ENCODE measurements around the gene ACTG2. TPM values are rescaled to one million over a fixed set of nuclear protein-coding genes. Genes with fewer than 3 reads are reported as not detected.

The ACTG2 gene
- polyA plus RNA-seq, 1 donor (not counting 4 experiments of a cell fraction or from before 2014, with no cell fraction given): not detected

- dilution Hi-C loops (cut with MboI; ENCODE audit: extremely low pct_ligation_motif_present, low sequenced_read_pairs): no loop called here
Measured at GRCh38 chr2:73906847-73907505, 14.2 kb downstream of the ACTG2 start.

GRCh38 chr2:73907840-73908452 is 15.1 kb downstream of the ACTG2 start:
- TF ChIP-seq EZH2 (IDR thresholded peaks at IDR 0.05; ENCODE audit: low read length) (no peak), CTCF (optimal IDR thresholded peaks at IDR 0.05 in 1 of 3, IDR thresholded peaks at IDR 0.05 in 1 of 3, conservative IDR thresholded peaks at IDR 0.05 in 1 of 3; ENCODE audit: extremely low read depth in 1 of 3, insufficient read depth in 2 of 3, low read length in 3 of 3) (peak in 2 of 3 experiments; percentile 42 to 74)
- Histone ChIP-seq H3K79me2 (ENCODE audit: control insufficient read depth, insufficient read depth, low read length) (no peaks in the 10 kb centered on the region), H3K27ac (ENCODE audit: control insufficient read depth, insufficient read depth, low read length) (no peak overlapping the region), H2AFZ (ENCODE audit: control insufficient read depth, low read length) (no peak overlapping the region), H3K4me3 (ENCODE audit: control insufficient read depth in 2 of 3, extremely low read depth in 1 of 3, insufficient read depth in 2 of 3, low read depth in 1 of 3, low read length in 3 of 3) (no peak overlapping the region), H3K4me2 (ENCODE audit: control insufficient read depth, extremely low read depth, insufficient read depth, low read depth, low read length) (no peak overlapping the region), H4K20me1 (ENCODE audit: control insufficient read depth, extremely low read depth, insufficient read depth, low read length) (no peaks in the 10 kb centered on the region), H3K9me3 (ENCODE audit: control insufficient read depth, low read depth, low read length) (no peaks in the 10 kb centered on the region), H3K9ac (ENCODE audit: control insufficient read depth, extremely low read depth, insufficient read depth, low read length) (no peak overlapping the region), H3K36me3 (ENCODE audit: control insufficient read depth in 2 of 2, extremely low read depth in 1 of 2, insufficient read depth in 2 of 2, low read length in 2 of 2) (no peaks in the 10 kb centered on the region), H3K4me1 (ENCODE audit: control insufficient read depth, extremely low read depth, insufficient read depth, low read length) (no peaks in the 10 kb centered on the region), H3K9me1 (ENCODE audit: control insufficient read depth, extremely low read depth, insufficient read depth, low read length) (no peaks in the 10 kb centered on the region), H3K27me3 (ENCODE audit: control insufficient read depth, extremely low read depth, insufficient read depth, low read length) (no peaks in the 10 kb centered on the region)
- DNase-seq (ENCODE audit: low read depth, low spot score) (no peak), FAIRE-seq (no peak)
- dilution Hi-C loops (cut with MboI; ENCODE audit: extremely low pct_ligation_motif_present, low sequenced_read_pairs): no loop called here

More at GRCh38 chr2:73906847-73907505, 14.2 kb downstream of the ACTG2 start:
- Histone ChIP-seq H3K27me3 (ENCODE audit: control insufficient read depth, extremely low read depth, insufficient read depth, low read length) (no peaks in the 10 kb centered on the region), H3K4me3 (ENCODE audit: control insufficient read depth in 2 of 3, extremely low read depth in 1 of 3, insufficient read depth in 2 of 3, low read depth in 1 of 3, low read length in 3 of 3) (no peak overlapping the region), H3K79me2 (ENCODE audit: control insufficient read depth, insufficient read depth, low read length) (no peaks in the 10 kb centered on the region), H3K9ac (ENCODE audit: control insufficient read depth, extremely low read depth, insufficient read depth, low read length) (no peak overlapping the region), H3K9me1 (ENCODE audit: control insufficient read depth, extremely low read depth, insufficient read depth, low read length) (no peaks in the 10 kb centered on the region), H3K36me3 (ENCODE audit: control insufficient read depth in 2 of 2, extremely low read depth in 1 of 2, insufficient read depth in 2 of 2, low read length in 2 of 2) (no peaks in the 10 kb centered on the region), H4K20me1 (ENCODE audit: control insufficient read depth, extremely low read depth, insufficient read depth, low read length) (no peaks in the 10 kb centered on the region), H3K4me2 (ENCODE audit: control insufficient read depth, extremely low read depth, insufficient read depth, low read depth, low read length) (no peak overlapping the region), H3K9me3 (ENCODE audit: control insufficient read depth, low read depth, low read length) (no peaks in the 10 kb centered on the region), H3K4me1 (ENCODE audit: control insufficient read depth, extremely low read depth, insufficient read depth, low read length) (no peaks in the 10 kb centered on the region), H2AFZ (ENCODE audit: control insufficient read depth, low read length) (no peak overlapping the region), H3K27ac (ENCODE audit: control insufficient read depth, insufficient read depth, low read length) (no peak overlapping the region)
- TF ChIP-seq EZH2 (IDR thresholded peaks at IDR 0.05; ENCODE audit: low read length) (no peak), CTCF (optimal IDR thresholded peaks at IDR 0.05 in 1 of 3, IDR thresholded peaks at IDR 0.05 in 1 of 3, conservative IDR thresholded peaks at IDR 0.05 in 1 of 3; ENCODE audit: extremely low read depth in 1 of 3, insufficient read depth in 2 of 3, low read length in 3 of 3) (no peak)
- DNase-seq (ENCODE audit: low read depth, low spot score): no peak
- FAIRE-seq: no peak

Measured in keratinocyte (primary cell).